SJSA1 (cell line): ENCODE measurements around the gene CCSER1. TPM values are rescaled to one million over a fixed set of nuclear protein-coding genes. Genes with fewer than 3 reads are reported as not detected.
"Not testable (repeated sequence)": the region's sequence is repeated elsewhere in the genome, so short reads cannot be mapped to it uniquely, and the experiment has no call there.

Experiments used
- DNase-seq, 2 experiments: peaks; one replicate each; pipeline ENCODE4 v3.0.0-alpha.2; 2015 to 2020; ENCODE audit warnings: low spot score in 2 of 2, low read depth in 1 of 2
- H3K27ac ChIP-seq: fragments of 250-450 bp; sonication (Bioruptor Pico); 2 replicates; pipeline ENCODE4 v1.5.1; 2020; ENCODE audit warnings: mild to moderate bottlenecking, moderate library complexity
- H3K27me3 ChIP-seq: fragments of 250-450 bp; sonication (Bioruptor Pico); replicated peaks from 2 replicates; pipeline ENCODE4 v1.5.1; 2020; ENCODE audit warnings: mild to moderate bottlenecking, moderate library complexity
- H3K36me3 ChIP-seq: fragments of 250-450 bp; sonication (Bioruptor Pico); 2 replicates; pipeline ENCODE4 v1.5.1; 2020; ENCODE audit warnings: mild to moderate bottlenecking
- H3K4me1 ChIP-seq: fragments of 250-450 bp; sonication (Bioruptor Pico); replicated peaks from 2 replicates; pipeline ENCODE4 v1.6.1; 2021; ENCODE audit warnings: mild to moderate bottlenecking
- H3K4me3 ChIP-seq: fragments of 250-450 bp; sonication (Bioruptor Pico); 2 replicates; pipeline ENCODE4 v1.5.1; 2020; ENCODE audit warnings: mild to moderate bottlenecking
- H3K9me3 ChIP-seq: fragments of 250-450 bp; sonication (Bioruptor Pico); replicated peaks from 2 replicates; pipeline ENCODE4 v1.5.1; 2020; ENCODE audit warnings: mild to moderate bottlenecking
- total RNA-seq: library from RNA; depleted of rRNA; stranded (reverse); fragments of >200 nt; shearing (Covaris generic); gene quantifications from 2 replicates; pipeline ENCODE4 v1.2.3, GENCODE V29; 2014

The CCSER1 gene
- total RNA-seq, 1 experiment from 2014 or later = not detected

DNA sequence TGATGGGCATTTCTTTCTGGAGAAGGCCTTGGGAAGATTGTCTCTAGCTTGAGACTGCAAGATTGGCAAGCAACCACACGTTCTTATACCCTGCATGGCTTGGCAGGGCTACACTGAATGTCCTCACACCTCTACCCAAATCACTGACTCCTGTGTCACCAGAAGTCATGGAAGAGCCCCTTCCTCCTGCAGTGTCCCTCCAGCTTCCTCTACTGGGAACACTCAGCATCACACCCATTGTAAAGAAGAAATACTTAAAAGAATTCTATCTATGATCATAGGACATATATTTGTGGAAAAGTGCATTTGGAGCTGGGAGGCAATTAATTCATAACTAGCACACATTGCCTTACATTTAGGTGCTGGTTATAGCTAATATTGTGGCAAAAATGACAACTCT, 113.1 kb downstream of the CCSER1 start:
- H3K27ac ChIP-seq = no peak overlapping the region
- no peaks in the 10 kb centered on the region for H3K27me3 ChIP-seq
- DNase-seq = no peak
- H3K4me3 ChIP-seq = no peak overlapping the region
- no peaks in the 10 kb centered on the region for H3K36me3 ChIP-seq
- no peaks in the 10 kb centered on the region for H3K9me3 ChIP-seq
- no peaks in the 10 kb centered on the region for H3K4me1 ChIP-seq

DNA sequence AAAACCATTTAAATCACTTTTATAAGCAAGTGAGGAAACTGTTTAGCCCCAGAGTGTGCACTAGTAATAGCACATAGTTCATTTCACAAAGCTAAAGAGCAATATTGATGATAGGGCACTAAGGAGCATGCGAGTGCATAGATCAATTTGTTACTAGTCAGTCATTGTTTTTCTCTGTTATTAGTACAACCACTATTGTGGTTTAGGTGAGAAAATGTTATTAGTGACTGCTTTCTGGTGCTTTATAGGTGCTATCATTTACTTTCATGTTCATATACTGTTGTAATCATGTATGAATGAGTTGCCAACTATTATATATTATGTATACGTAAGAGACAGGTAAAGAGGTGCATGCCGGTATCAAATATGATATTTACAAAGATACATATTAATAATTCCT, 113.8 kb downstream of the CCSER1 start:
- H3K4me3 ChIP-seq = no peak overlapping the region
- H3K4me1 ChIP-seq = no peaks in the 10 kb centered on the region
- H3K36me3 ChIP-seq = no peaks in the 10 kb centered on the region
- no peak overlapping the region for H3K27ac ChIP-seq
- DNase-seq = no peak
- no peaks in the 10 kb centered on the region for H3K27me3 ChIP-seq
- H3K9me3 ChIP-seq = no peaks in the 10 kb centered on the region

DNA sequence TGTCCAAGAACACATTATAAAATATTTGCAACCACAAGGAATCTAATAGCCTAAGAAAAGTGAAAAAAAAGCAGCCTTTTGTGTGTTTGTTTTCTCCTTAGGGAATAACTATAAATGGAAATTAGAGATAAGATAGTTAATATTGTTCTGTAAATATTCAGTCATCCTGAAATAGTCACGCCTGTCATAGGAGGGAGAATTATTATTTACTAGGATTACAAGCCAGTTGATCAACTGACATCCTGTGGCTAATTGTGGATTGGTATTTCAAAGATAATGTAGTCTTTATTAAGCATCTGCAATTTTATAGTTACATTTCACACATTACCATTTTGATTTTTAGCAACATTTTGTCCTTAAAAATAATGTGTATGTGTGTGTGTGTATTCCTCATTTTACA, 118.6 kb downstream of the CCSER1 start:
- H3K27ac ChIP-seq = no peak overlapping the region
- no peaks in the 10 kb centered on the region for H3K4me1 ChIP-seq
- H3K27me3 ChIP-seq = no peaks in the 10 kb centered on the region
- no peak overlapping the region for H3K4me3 ChIP-seq
- H3K9me3 ChIP-seq = no peaks in the 10 kb centered on the region
- DNase-seq = no peak
- no peaks in the 10 kb centered on the region for H3K36me3 ChIP-seq

DNA sequence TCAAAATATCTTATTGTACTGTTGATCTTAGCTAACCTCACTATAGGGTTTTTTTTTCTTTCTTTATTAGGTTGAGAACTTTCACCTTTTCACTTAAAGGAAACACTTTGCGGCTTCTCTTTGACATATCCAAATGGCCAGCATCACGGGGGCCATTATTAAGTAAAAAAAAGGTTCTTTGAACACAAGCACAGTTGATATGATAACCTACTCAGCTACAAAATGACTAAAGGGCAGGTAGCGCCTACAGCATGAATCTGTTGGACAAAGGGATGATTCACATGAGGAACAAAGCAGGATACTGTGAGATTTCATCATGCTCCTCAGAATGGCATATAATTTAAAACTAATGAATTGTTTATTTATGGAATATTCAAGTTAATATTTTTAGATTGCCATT, 119.6 kb downstream of the CCSER1 start:
- no peak overlapping the region for H3K4me3 ChIP-seq
- H3K27me3 ChIP-seq = no peaks in the 10 kb centered on the region
- no peaks in the 10 kb centered on the region for H3K9me3 ChIP-seq
- H3K36me3 ChIP-seq = no peaks in the 10 kb centered on the region
- no peak overlapping the region for H3K27ac ChIP-seq
- H3K4me1 ChIP-seq = no peaks in the 10 kb centered on the region
- no peak for DNase-seq

DNA sequence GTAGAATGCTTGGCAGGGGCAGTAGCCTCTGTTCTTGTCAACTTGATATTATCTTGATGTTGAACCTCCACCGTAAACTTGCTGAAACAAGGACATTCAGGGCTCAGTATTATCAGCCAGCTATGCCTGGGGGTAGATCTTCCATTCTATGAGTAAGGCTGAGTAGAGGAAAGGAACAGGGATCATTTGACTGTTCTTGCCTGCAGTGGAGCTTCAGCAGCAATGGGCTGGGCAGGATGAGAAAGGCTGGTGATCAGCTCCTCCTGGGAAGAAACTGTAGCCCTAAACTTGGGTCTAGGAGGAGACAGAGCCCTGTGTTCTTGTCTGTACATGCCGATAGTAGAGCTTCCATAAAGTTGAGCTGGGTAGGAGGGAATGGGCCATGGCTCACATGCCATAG, 127.2 kb downstream of the CCSER1 start:
- Histone ChIP-seq H3K27ac (no peak overlapping the region), H3K4me3 (no peak overlapping the region)
- no peak for DNase-seq

DNA sequence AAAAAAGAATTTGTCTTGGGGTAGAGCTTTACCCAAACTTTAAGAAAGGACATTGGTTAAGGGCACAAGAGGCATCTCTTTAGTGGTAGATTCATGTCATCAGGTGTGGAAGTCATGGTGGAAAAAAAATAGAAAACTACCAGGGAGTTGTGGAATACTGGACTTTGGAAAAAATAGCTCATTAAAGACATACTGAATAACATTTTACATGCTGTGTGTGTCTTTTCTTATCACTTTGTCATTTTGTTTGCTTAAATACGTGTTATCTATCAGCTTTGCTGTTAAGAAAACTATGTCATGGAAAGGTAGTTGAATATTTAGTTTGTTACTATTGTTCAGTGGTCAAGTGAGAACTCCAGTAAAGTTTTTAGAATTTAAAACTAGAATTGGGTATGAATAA, 147.0 kb downstream of the CCSER1 start:
- H3K36me3 ChIP-seq = no peaks in the 10 kb centered on the region

More for the DNA sequence above, 127.2 kb downstream of the CCSER1 start:
- Histone ChIP-seq H3K27me3 (no peaks in the 10 kb centered on the region), H3K4me1 (no peaks in the 10 kb centered on the region), H3K9me3 (no peaks in the 10 kb centered on the region), H3K36me3 (no peaks in the 10 kb centered on the region)

DNA sequence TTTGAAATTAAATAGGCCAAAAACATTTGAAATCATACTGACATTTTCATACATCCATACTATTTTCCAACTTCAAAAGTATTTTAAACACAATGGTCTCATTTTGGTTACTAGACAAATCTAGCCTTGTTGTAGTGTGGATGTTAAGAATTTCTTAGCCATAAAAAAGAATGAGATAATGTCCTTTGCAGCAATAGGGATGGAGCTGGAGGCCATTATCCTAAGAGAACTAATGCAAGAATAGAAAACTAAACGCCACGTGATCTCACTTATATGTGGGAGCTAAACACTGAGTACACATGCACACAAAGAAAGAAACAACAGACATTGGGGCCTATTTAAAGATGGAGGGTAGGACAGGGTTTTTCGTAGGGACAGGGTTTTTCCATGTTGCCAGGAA, 153.8 kb downstream of the CCSER1 start:
- DNase-seq = no peak
- no peaks in the 10 kb centered on the region for H3K9me3 ChIP-seq
- no peaks in the 10 kb centered on the region for H3K36me3 ChIP-seq
- H3K27me3 ChIP-seq = no peaks in the 10 kb centered on the region
- no peak overlapping the region for H3K4me3 ChIP-seq
- no peak overlapping the region for H3K27ac ChIP-seq
- H3K4me1 ChIP-seq = no peaks in the 10 kb centered on the region

More for the DNA sequence above, 147.0 kb downstream of the CCSER1 start:
- no peak for DNase-seq
- no peak overlapping the region for H3K4me3 ChIP-seq
- H3K27ac ChIP-seq = no peak overlapping the region
- no peaks in the 10 kb centered on the region for H3K27me3 ChIP-seq
- H3K9me3 ChIP-seq = no peaks in the 10 kb centered on the region
- no peaks in the 10 kb centered on the region for H3K4me1 ChIP-seq

DNA sequence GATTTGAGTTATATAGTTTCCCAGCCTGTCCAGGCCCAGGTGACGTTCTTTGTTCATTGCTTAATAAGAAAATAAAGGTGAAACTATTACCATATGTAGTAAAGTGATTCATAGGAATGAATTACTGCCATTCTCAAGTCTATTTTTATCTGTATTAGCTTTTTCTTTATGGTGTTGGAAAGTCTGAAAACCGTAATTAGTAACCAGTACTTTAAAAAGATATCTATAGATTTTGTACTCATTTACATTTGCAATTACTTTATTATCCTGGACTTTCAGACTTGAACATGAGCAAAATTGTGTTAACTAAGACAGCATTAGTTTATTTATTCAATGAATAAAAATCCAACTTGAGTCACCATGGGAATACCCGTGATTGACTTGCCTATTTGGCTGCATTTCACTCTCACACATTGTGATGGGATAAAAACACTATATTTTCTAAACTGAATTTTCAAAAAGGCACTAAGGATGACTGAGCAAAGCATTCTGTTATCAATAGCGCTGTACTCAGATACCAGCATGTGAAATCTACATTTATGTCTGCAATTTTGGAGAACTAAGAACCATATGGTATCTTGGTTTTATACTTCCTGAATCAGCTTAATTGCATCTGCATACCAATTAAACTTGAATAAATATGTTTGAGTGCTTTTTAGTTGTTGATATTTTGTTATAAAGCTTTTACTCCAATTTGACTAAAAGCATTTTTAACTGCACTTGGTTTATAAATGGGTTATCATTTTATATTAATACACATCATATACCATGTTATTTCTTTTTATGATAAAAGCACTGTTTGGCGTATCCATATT, 154.6 kb downstream of the CCSER1 start:
- no peaks in the 10 kb centered on the region for H3K36me3 ChIP-seq
- H3K27me3 ChIP-seq = no peaks in the 10 kb centered on the region
- H3K9me3 ChIP-seq = no peaks in the 10 kb centered on the region
- no peaks in the 10 kb centered on the region for H3K4me1 ChIP-seq
- H3K4me3 ChIP-seq = no peak overlapping the region
- DNase-seq = no peak
- H3K27ac ChIP-seq = no peak overlapping the region

DNA sequence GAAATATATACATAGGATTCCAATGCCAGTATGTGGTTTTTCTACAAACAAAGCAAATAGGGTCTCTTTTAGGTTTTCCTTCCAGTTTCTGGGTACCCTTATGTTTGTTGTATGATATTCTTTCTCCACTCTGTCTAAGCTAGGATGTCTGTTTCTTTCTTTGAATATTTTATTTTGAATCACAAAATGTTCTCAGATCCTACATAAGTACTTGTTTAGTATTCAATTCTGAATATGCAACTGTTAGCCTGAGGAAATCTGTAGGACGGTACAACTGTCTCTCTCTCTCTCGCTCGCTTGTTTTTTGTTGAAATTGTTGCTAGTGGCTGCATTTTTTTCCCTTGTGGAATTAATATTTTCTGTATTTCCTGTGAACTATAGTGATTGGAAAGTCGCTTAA, 163.2 kb downstream of the CCSER1 start:
- H3K36me3 ChIP-seq = no peaks in the 10 kb centered on the region
- H3K27me3 ChIP-seq = no peaks in the 10 kb centered on the region
- no peak overlapping the region for H3K27ac ChIP-seq
- DNase-seq = no peak
- no peaks in the 10 kb centered on the region for H3K9me3 ChIP-seq
- no peaks in the 10 kb centered on the region for H3K4me1 ChIP-seq
- no peak overlapping the region for H3K4me3 ChIP-seq

DNA sequence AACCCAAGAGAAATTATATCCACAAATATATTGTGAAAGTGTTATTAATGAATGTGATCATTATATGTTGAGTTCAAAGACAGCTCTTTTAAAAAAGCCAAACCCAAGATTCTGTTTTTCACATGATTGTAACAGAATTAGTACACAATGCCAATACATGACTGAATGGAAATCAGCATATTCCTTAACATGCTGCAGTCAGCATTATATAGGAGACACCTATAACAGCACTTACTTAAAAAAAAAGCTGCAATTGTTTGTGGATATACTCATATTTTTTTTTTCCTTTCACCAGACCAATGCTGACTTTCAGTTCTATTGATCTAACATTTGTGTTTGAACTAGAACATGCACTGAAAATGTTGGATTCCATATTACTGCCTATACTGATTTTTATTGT, 165.2 kb downstream of the CCSER1 start:
- H3K36me3 ChIP-seq = no peaks in the 10 kb centered on the region
- no peak overlapping the region for H3K4me3 ChIP-seq
- no peaks in the 10 kb centered on the region for H3K4me1 ChIP-seq
- DNase-seq = no peak
- H3K27ac ChIP-seq = no peak overlapping the region
- no peaks in the 10 kb centered on the region for H3K27me3 ChIP-seq
- no peaks in the 10 kb centered on the region for H3K9me3 ChIP-seq

DNA sequence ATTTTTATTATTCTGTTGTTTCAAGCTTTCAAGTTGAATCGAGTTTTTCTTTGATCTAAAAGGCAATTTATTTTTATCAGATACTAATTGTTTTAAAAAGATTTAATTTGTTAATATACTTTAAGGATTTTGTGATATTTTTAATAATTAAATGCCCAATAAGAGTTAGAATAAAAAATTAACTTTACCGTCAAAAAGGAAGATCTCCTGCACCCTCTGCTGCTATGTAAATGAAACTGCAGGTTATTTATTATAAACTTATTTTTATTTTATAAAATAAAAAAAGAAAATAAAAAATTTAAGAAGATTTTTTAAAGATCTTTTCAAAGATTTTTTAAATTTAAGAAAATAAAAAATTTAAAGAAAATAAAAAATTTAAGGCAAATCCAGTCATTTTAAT, 166.1 kb downstream of the CCSER1 start:
- Histone ChIP-seq H3K36me3 (no peaks in the 10 kb centered on the region), H3K4me3 (no peak overlapping the region), H3K27ac (no peak overlapping the region), H3K27me3 (no peaks in the 10 kb centered on the region), H3K4me1 (no peaks in the 10 kb centered on the region), H3K9me3 (no peaks in the 10 kb centered on the region)
- no peak for DNase-seq

DNA sequence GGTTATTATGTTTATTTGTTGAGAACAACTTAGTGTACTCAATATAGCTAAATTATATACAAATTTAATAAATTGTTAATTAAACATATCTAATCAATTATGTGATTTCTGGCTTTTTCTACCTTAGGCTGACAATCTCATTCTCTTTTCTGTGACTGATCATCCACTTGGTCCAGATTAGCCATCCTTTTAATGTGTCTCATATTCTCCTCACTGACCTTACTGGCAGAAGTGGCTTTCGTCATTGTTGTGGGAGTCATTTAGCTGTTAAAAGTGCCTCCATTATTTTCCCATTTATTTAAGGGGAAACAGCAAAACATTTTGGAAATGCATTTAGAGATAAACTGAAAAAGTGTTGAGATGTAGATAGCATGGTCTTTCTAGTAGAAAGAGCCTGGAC, 172.2 kb downstream of the CCSER1 start:
- Histone ChIP-seq H3K4me1 (no peaks in the 10 kb centered on the region), H3K9me3 (no peaks in the 10 kb centered on the region), H3K27ac (no peak overlapping the region), H3K36me3 (no peaks in the 10 kb centered on the region), H3K4me3 (no peak overlapping the region), H3K27me3 (no peaks in the 10 kb centered on the region)
- no peak for DNase-seq

DNA sequence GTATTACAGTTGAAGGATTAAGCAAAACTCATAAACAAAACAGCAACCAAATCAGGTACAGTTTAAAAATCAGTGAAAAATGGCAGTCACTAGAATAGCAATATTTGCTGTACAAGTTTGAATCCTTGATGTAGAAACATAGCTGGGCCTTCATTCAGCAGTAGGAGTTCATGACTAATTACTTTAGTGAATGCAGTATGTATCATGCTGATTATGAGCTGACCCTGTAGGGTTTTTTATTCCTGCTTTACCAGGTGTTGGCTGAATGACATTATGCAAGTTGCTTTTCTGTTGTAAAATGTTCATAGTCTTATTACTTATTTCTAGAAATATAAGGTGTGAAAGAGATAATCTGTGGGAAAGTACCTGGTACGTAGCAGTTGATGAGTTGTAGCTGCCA, 179.6 kb downstream of the CCSER1 start:
- no peaks in the 10 kb centered on the region for H3K9me3 ChIP-seq
- H3K4me1 ChIP-seq = no peaks in the 10 kb centered on the region
- no peaks in the 10 kb centered on the region for H3K36me3 ChIP-seq
- no peak overlapping the region for H3K4me3 ChIP-seq
- H3K27me3 ChIP-seq = no peaks in the 10 kb centered on the region
- no peak overlapping the region for H3K27ac ChIP-seq
- DNase-seq = no peak

DNA sequence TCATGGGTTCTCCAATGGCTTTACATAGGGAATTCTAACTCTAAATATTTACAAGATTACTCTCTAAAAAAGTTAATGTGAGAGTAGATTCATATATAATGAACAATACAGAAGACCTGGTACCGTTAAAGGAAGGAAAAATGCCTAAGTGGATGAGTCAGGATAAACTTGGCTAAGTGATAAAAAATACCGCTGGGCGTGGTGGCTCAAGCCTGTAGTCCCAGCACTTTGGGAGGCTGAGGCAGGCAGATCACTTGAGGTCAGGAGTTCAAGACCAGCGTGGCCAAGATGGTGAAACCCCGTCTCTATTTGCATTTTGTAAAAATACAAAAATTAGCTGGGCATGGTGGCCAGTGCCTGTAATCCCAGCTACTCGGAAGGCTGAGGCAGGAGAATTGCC, 189.9 kb downstream of the CCSER1 start:
- Histone ChIP-seq H3K4me1 (peaks cover 22% of the 10 kb centered on the region), H3K27ac (peak overlapping the region; percentile 93)
- not testable (repeated sequence) for H3K27me3 ChIP-seq, H3K36me3 ChIP-seq, H3K4me3 ChIP-seq, H3K9me3 ChIP-seq
- peak; percentile 70 to 73 for DNase-seq

DNA sequence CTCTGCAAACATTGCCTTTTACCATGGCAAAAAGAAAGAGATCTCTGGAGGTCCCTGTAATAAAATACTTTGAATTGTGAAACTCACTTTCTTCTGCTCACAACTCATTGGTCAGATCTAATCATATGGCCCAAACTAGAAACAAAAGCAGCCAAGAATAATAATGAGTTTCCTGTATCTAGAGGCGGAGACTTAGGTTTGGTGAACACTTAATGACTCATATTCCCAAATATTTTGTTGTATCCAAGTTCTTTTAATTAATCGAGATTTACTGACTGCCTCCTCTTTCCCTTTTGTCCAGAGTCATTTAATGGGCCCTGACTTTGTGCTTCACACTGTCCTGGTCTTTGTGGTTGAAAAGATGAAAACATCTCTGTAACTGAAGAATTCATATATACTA, 190.6 kb downstream of the CCSER1 start:
- no peaks in the 10 kb centered on the region for H3K27me3 ChIP-seq
- peak overlapping the region; percentile 93 for H3K27ac ChIP-seq
- peaks cover 22% of the 10 kb centered on the region for H3K4me1 ChIP-seq
- no peaks in the 10 kb centered on the region for H3K36me3 ChIP-seq
- no peak overlapping the region for H3K4me3 ChIP-seq
- H3K9me3 ChIP-seq = no peaks in the 10 kb centered on the region
- DNase-seq = peak in 1 of 2 experiments; percentile 94
